Activated CD8-positive, alpha-beta T cell treated with anti-CD3 and anti-CD28 coated beads for 36 hours (primary cell): Measurements from ENCODE around the gene ADPRHL1. TPM values are rescaled to one million over a fixed set of nuclear protein-coding genes. Genes with fewer than 3 reads are reported as not detected.

Experiments used
- ATAC-seq: fragments of 200-7000 bp; cut with Tn5 transposase; one replicate; pipeline ENCODE4 v1.10.0; 2021; ENCODE audit warnings: mild to moderate bottlenecking, moderate library complexity
- CTCF ChIA-PET: fragments of 350-600 bp; sonication (Branson Sonifier 250); formaldehyde crosslinking; loops from one replicate; lab custom pipeline; 2021; ENCODE audit warnings: antibody characterized with exemption; lab: Charles Lee
- POLR2A ChIA-PET: fragments of 350-600 bp; sonication (Branson Sonifier 250); formaldehyde crosslinking; loops from one replicate; lab custom pipeline; 2021; ENCODE audit warnings: antibody characterized with exemption; lab: Charles Lee
- DNase-seq: peaks from one replicate; pipeline ENCODE4 v3.0.0-alpha.2; 2020
- H3K27ac Mint-ChIP-seq: one replicate; pipeline ENCODE4 v1.8.0; 2021; ENCODE audit warnings: mild to moderate bottlenecking, mixed read lengths
- H3K27me3 Mint-ChIP-seq: one replicate; pipeline ENCODE4 v1.8.0; 2021; ENCODE audit warnings: mixed read lengths
- H3K36me3 Mint-ChIP-seq: one replicate; pipeline ENCODE4 v1.8.0; 2021; ENCODE audit warnings: low read depth, mixed read lengths
- H3K4me1 Mint-ChIP-seq: one replicate; pipeline ENCODE4 v1.8.0; 2021; ENCODE audit warnings: low read depth, mixed read lengths
- H3K4me3 Mint-ChIP-seq: one replicate; pipeline ENCODE4 v1.8.0; 2021; ENCODE audit warnings: mild to moderate bottlenecking, moderate library complexity, mixed read lengths
- H3K9me3 Mint-ChIP-seq: one replicate; pipeline ENCODE4 v1.8.0; 2021; ENCODE audit warnings: mixed read lengths
- intact Hi-C: fragments of 100-400 bp; cut with micrococcal nuclease; formaldehyde crosslinking; loops from one replicate; pipeline ENCODE4 v1.10.0; 2022
- total RNA-seq, 2 experiments: library from RNA; stranded (reverse); gene quantifications; one replicate each; pipeline ENCODE4 v1.2.3, GENCODE V29; 2021
- TF ChIP-seq, protein P1 (sequence below): fragments of 200-600 bp; IDR thresholded peaks from one replicate; pipeline ENCODE4 v1.8.0; 2022; ENCODE audit warnings: antibody characterized with exemption, mild to moderate bottlenecking

ADPRHL1 gene
- total RNA-seq, 2 experiments from 2014 or later: 0.23 to 0.36 TPM

DNA sequence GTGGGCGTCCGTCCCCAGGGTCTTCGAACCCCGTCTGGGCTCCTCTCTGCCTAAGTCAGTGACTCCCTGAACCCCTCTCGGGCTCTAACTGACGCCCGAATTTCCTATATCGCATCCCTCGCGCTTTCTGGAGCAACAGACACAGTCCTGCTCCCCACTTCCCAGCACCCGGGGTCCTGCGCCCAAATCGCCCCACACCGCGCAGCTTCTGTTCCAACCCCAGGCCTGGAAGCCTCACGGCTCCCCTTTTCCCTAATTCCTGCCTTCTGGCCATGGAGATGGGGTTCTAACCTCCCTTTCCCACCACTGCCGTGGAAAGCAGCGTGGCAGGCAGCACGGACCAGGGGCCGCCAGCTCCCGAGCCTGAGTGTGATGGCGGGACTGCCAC lies 87.7 kb downstream of the ADPRHL1 start:
- H3K9me3 Mint-ChIP-seq: no peaks in the 10 kb centered on the region
- intact Hi-C loops: no loop called here
- peaks cover 2% of the 10 kb centered on the region for H3K4me1 Mint-ChIP-seq
- H3K4me3 Mint-ChIP-seq: peak overlapping the region; percentile 19
- H3K27ac Mint-ChIP-seq: no peak overlapping the region
- no peak for ATAC-seq
- CTCF ChIA-PET: no interaction called here
- no peak for DNase-seq
- TF ChIP-seq, protein P1, sequence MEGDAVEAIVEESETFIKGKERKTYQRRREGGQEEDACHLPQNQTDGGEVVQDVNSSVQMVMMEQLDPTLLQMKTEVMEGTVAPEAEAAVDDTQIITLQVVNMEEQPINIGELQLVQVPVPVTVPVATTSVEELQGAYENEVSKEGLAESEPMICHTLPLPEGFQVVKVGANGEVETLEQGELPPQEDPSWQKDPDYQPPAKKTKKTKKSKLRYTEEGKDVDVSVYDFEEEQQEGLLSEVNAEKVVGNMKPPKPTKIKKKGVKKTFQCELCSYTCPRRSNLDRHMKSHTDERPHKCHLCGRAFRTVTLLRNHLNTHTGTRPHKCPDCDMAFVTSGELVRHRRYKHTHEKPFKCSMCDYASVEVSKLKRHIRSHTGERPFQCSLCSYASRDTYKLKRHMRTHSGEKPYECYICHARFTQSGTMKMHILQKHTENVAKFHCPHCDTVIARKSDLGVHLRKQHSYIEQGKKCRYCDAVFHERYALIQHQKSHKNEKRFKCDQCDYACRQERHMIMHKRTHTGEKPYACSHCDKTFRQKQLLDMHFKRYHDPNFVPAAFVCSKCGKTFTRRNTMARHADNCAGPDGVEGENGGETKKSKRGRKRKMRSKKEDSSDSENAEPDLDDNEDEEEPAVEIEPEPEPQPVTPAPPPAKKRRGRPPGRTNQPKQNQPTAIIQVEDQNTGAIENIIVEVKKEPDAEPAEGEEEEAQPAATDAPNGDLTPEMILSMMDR: no peak
- POLR2A ChIA-PET: no interaction called here
- peaks cover 19% of the 10 kb centered on the region for H3K27me3 Mint-ChIP-seq
- H3K36me3 Mint-ChIP-seq: no peaks in the 10 kb centered on the region

DNA sequence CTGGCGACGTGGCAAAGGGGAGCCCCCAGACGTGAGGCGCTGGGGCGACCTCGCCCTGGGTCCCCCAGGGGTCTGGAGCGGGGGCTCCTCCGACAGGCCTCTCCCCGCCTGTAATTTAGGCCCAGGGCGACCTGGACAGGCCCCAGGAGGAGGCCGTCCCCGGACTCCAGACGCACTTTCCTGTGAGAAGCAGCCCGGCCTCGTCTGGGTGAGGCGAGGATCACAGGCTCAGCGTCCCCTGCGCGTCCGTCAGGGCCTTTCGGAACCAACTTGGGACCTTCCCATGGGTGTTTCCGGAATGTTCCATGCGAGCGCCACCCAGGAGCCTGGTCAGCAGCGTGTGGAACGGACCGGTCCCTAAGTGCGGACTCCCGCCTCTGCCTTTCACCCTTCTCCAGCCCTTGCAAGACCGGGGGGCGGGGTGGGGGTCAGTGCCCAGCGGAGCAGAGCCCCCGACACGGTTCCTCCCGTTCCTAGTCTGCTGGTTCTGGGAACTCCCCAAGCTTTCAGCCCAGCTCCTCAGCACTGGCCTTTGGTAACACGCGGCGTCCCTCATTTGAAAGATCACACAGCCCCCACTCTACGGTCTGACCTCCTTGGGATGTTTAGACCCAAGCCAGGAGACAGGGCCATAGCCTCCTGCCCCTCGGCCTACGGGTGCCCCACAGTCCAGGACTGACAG lies 88.2 kb downstream of the ADPRHL1 start:
- CTCF ChIA-PET: no interaction called here

DNA sequence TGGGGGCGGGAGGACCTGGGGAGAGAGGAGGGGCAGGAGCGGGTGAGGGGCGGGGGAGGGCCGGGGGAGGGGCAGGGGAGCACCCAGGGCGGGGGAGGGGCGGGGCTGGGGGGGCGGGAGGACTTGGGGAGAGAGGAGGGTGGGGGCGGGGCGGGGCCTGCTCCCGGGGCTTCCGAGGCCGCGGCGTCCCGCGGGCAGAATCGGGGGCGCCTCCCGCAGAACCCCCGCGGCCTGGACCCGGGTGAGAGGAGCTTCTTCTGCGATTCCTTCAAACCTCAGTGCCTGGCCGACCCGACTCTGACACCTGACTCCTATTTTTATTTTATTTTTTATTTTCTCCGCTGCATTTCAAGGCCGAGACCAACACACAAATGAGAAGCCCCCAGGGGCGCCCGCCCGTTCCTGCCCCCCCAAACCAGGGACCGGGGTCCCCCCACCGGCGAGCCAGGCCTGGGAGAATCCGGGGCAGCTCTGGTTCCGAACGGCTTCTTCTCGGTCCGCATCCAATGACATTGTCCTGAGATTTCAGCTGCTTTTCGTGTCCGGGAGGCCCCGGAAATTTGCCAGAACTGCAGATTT lies 88.9 kb downstream of the ADPRHL1 start:
- TF ChIP-seq, protein P1: no peak
- DNase-seq (no peak), ATAC-seq (no peak)
- Mint-ChIP-seq H3K9me3 (no peaks in the 10 kb centered on the region), H3K4me3 (no peak overlapping the region), H3K27me3 (peaks cover 19% of the 10 kb centered on the region), H3K4me1 (peaks cover 2% of the 10 kb centered on the region), H3K36me3 (no peaks in the 10 kb centered on the region), H3K27ac (no peak overlapping the region)
- intact Hi-C loops: no loop called here
- ChIA-PET POLR2A (no interaction called here), CTCF (no interaction called here)

More for the DNA sequence above, 88.2 kb downstream of the ADPRHL1 start:
- TF ChIP-seq, protein P1: no peak
- Mint-ChIP-seq H3K27me3 (peaks cover 19% of the 10 kb centered on the region), H3K27ac (no peak overlapping the region), H3K36me3 (no peaks in the 10 kb centered on the region), H3K9me3 (no peaks in the 10 kb centered on the region), H3K4me1 (peaks cover 2% of the 10 kb centered on the region), H3K4me3 (peak overlapping the region; percentile 19)
- intact Hi-C loops: no loop called here
- ATAC-seq: no peak
- no peak for DNase-seq
- POLR2A ChIA-PET: no interaction called here

DNA sequence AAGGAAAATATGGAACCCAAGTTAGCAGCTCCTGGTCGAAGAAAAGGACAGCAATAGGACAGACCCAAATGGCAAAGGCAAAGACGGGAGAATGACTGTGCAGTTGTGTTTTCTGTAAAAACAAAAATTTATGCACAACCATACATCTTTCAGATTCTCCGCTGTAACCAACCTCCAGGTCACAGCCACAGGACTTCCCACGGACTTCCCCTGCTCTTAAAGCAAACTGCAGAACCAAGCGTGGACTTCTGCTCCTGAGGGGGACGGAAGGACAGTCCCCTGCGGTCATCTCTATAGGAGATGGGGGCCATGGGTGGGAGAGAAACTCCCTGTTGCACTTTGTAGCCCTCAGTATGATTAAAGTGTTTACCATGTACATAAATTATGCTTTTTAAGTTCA lies 91.9 kb downstream of the ADPRHL1 start:
- no peaks in the 10 kb centered on the region for H3K36me3 Mint-ChIP-seq
- CTCF ChIA-PET: interaction anchor here (0.6 kb wide), 1 partner anchor 561 kb away, joined by 4 read pairs; no protein-coding TSS in a partner anchor
- peaks cover 2% of the 10 kb centered on the region for H3K4me1 Mint-ChIP-seq
- TF ChIP-seq, protein P1: no peak
- no peak overlapping the region for H3K4me3 Mint-ChIP-seq
- ATAC-seq (no peak), DNase-seq (no peak)
- intact Hi-C loops: no loop called here
- peaks cover 23% of the 10 kb centered on the region for H3K27me3 Mint-ChIP-seq
- no peak overlapping the region for H3K27ac Mint-ChIP-seq
- no peaks in the 10 kb centered on the region for H3K9me3 Mint-ChIP-seq
- POLR2A ChIA-PET: no interaction called here

DNA sequence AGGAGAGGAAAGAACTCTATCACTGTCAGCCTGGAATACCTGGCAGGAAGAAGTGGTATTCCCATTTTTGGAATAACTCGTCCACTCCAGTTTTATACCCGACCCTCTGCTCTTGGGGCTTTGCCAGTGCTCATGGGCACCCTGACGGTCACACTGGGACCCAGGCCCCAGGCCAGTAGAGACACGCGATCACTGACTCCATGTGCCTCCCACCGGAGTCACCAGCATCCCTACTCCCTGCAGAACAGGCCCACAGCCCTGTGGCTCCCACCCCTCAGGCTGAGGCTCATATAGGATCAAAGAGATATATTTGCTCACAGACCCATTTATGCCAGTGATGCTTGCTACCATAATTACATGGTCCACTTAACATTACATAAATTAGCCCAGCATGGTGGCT lies 92.8 kb downstream of the ADPRHL1 start:
- Mint-ChIP-seq H3K4me3 (no peak overlapping the region), H3K27ac (no peak overlapping the region), H3K9me3 (no peaks in the 10 kb centered on the region), H3K4me1 (peaks cover 2% of the 10 kb centered on the region), H3K27me3 (peaks cover 19% of the 10 kb centered on the region), H3K36me3 (no peaks in the 10 kb centered on the region)
- POLR2A ChIA-PET: no interaction called here
- DNase-seq: no peak
- intact Hi-C loops: no loop called here
- no peak for ATAC-seq
- TF ChIP-seq, protein P1: no peak
- CTCF ChIA-PET: interaction anchor here (1.0 kb wide), 1 partner anchor 31 kb away, joined by 4 read pairs; no protein-coding TSS in a partner anchor
